ENCODE data around the gene F2RL3.

The F2RL3 gene

GRCh38 chr19:16899566-16900075 lies 10.8 kb downstream of the F2RL3 start:
- no peak for TF ChIP-seq ELF4 (IDR thresholded peaks at IDR 0.05)
- no peak for TF ChIP-seq HDGF (IDR thresholded peaks at IDR 0.05; ENCODE audit: borderline replicate concordance)
- no peak for TF ChIP-seq SUZ12 (IDR thresholded peaks at IDR 0.05)
- peak; percentile 80 for TF ChIP-seq ZNF384 (IDR thresholded peaks at IDR 0.05)
- TF ChIP-seq NFRKB (IDR thresholded peaks at IDR 0.05): no peak
- peak; percentile 36 for DNase-seq (ENCODE audit: extremely low spot score)
- ChIA-PET CTCF (no interaction called here), POLR2A (no interaction called here)

DNA sequence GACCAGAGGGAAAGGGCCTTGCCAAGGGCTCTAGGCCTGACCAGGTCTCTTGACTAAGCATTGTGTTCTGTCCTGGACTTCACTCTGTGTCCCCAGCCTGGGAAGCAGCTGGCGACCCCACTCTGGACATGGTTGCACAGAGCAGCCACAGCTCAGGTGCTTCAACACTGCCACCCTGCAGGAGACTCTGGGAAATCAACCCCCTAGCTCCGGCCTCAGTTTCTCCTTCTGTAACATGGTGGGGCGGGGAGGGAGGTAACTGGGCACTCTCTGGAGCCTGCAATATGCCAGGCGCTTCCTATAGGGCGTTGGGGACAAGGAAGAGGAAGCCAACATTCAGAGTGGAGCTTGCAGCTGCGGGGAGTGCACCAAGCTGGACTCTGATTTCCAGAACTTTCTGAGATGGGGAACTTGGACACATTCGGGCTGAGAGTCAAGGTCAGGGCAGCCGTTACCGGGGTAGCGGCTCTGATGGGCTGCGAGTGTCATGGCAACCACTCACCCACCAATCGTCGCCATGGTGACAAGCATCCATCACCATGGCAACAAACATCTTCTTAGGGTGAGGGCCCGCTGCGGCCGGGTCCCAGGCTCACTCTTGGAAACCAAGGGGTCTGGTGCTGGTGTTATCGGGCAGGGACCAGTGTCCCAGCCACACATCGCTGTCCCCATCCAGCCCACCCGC lies 12.8 kb downstream of the F2RL3 start:
- no peak for DNase-seq (ENCODE audit: extremely low spot score)
- CTCF ChIA-PET: interaction anchor here (0.6 to 1.1 kb wide), 2 partner anchors 70 to 363 kb away, joined by 3 read pairs; partner anchors contain the start of gene USHBP1
- POLR2A ChIA-PET: no interaction called here
- no peak for TF ChIP-seq PKNOX1 (IDR thresholded peaks at IDR 0.05)
- TF ChIP-seq CTBP1 (IDR thresholded peaks at IDR 0.05; ENCODE audit: borderline replicate concordance): no peak
- no peak for TF ChIP-seq HDGF (IDR thresholded peaks at IDR 0.05; ENCODE audit: borderline replicate concordance)
- TF ChIP-seq ZNF384 (IDR thresholded peaks at IDR 0.05): no peak
- no peak for TF ChIP-seq FOXM1 (IDR thresholded peaks at IDR 0.05; ENCODE audit: borderline replicate concordance)
- no peak for TF ChIP-seq TARDBP (IDR thresholded peaks at IDR 0.05)
- TF ChIP-seq SP1 (IDR thresholded peaks at IDR 0.05): no peak
- TF ChIP-seq ARNT (IDR thresholded peaks at IDR 0.05): no peak
- no peak for TF ChIP-seq SUZ12 (IDR thresholded peaks at IDR 0.05)
- TF ChIP-seq LEF1 (IDR thresholded peaks at IDR 0.05; ENCODE audit: borderline replicate concordance): no peak
- no peak for TF ChIP-seq BHLHE40 (IDR thresholded peaks at IDR 0.05; ENCODE audit: borderline replicate concordance)
- TF ChIP-seq ELF4 (IDR thresholded peaks at IDR 0.05): no peak
- no peak for TF ChIP-seq FOXK2 (IDR thresholded peaks at IDR 0.05)
- no peak for TF ChIP-seq L3MBTL2 (conservative IDR thresholded peaks at IDR 0.05)
- TF ChIP-seq NFRKB (IDR thresholded peaks at IDR 0.05): no peak
- TF ChIP-seq FOXA1 (IDR thresholded peaks at IDR 0.05): no peak

DNA sequence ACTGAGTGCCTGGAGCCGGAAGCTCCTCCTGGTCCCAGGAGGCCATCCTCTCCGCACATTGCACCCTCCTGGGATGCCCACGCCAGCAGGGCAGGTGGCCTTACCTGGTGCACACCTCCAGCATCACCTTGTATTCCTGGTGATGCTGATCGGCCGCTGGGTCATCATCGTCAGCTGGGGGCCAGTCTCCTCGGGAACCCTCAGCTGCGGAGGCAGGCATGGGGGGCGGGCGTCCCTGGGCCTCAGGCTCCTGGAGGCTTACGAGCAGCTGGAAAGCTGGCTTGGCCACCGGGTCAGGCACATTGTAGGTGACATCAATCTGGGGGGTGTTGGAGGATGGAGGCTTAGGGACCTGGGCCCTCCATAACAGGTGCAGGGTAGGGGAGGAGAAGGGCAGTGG lies 13.7 kb downstream of the F2RL3 start:
- ChIA-PET CTCF (no interaction called here), POLR2A (no interaction called here)
- no peak for TF ChIP-seq FOXA1 (IDR thresholded peaks at IDR 0.05)
- TF ChIP-seq LEF1 (IDR thresholded peaks at IDR 0.05; ENCODE audit: borderline replicate concordance): no peak
- no peak for TF ChIP-seq NFRKB (IDR thresholded peaks at IDR 0.05)
- no peak for TF ChIP-seq FOXK2 (IDR thresholded peaks at IDR 0.05)
- no peak for TF ChIP-seq SUZ12 (IDR thresholded peaks at IDR 0.05)
- TF ChIP-seq CTBP1 (IDR thresholded peaks at IDR 0.05; ENCODE audit: borderline replicate concordance): no peak
- TF ChIP-seq ZNF384 (IDR thresholded peaks at IDR 0.05): no peak
- no peak for TF ChIP-seq TARDBP (IDR thresholded peaks at IDR 0.05)
- no peak for TF ChIP-seq BHLHE40 (IDR thresholded peaks at IDR 0.05; ENCODE audit: borderline replicate concordance)
- no peak for TF ChIP-seq PKNOX1 (IDR thresholded peaks at IDR 0.05)
- DNase-seq (ENCODE audit: extremely low spot score): no peak

- ChIA-PET POLR2A (no interaction called here), CTCF (no interaction called here)
- no peak for DNase-seq (ENCODE audit: extremely low spot score)
- TF ChIP-seq ARNT (IDR thresholded peaks at IDR 0.05) (no peak), ZNF384 (IDR thresholded peaks at IDR 0.05) (no peak), FOXM1 (IDR thresholded peaks at IDR 0.05; ENCODE audit: borderline replicate concordance) (no peak)
These were observed 14.5 kb downstream of the F2RL3 start for GRCh38 chr19:16903347-16903746.

GRCh38 chr19:16904599-16904998 lies 15.8 kb downstream of the F2RL3 start:
- CTCF ChIA-PET: no interaction called here
- no peak for DNase-seq (ENCODE audit: extremely low spot score)
- TF ChIP-seq CTBP1 (IDR thresholded peaks at IDR 0.05; ENCODE audit: borderline replicate concordance) (no peak), LEF1 (IDR thresholded peaks at IDR 0.05; ENCODE audit: borderline replicate concordance) (no peak), TARDBP (IDR thresholded peaks at IDR 0.05) (no peak), L3MBTL2 (conservative IDR thresholded peaks at IDR 0.05) (no peak), SUZ12 (IDR thresholded peaks at IDR 0.05) (no peak), PKNOX1 (IDR thresholded peaks at IDR 0.05) (no peak), FOXA1 (IDR thresholded peaks at IDR 0.05) (no peak), BHLHE40 (IDR thresholded peaks at IDR 0.05; ENCODE audit: borderline replicate concordance) (no peak), FOXM1 (IDR thresholded peaks at IDR 0.05; ENCODE audit: borderline replicate concordance) (no peak), HDGF (IDR thresholded peaks at IDR 0.05; ENCODE audit: borderline replicate concordance) (no peak), SP1 (IDR thresholded peaks at IDR 0.05) (no peak), ARNT (IDR thresholded peaks at IDR 0.05) (no peak), ZNF384 (IDR thresholded peaks at IDR 0.05) (no peak), ELF4 (IDR thresholded peaks at IDR 0.05) (no peak), NFRKB (IDR thresholded peaks at IDR 0.05) (no peak), FOXK2 (IDR thresholded peaks at IDR 0.05) (no peak)
- POLR2A ChIA-PET: no interaction called here

- CTCF ChIA-PET: no interaction called here
- TF ChIP-seq HDGF (IDR thresholded peaks at IDR 0.05; ENCODE audit: borderline replicate concordance): no peak
- no peak for TF ChIP-seq ARNT (IDR thresholded peaks at IDR 0.05)
- no peak for TF ChIP-seq SUZ12 (IDR thresholded peaks at IDR 0.05)
- no peak for TF ChIP-seq ZNF384 (IDR thresholded peaks at IDR 0.05)
- no peak for TF ChIP-seq ELF4 (IDR thresholded peaks at IDR 0.05)
- POLR2A ChIA-PET: no interaction called here
- no peak for DNase-seq (ENCODE audit: extremely low spot score)
These were observed 20.0 kb downstream of the F2RL3 start for GRCh38 chr19:16908759-16909158.
